ENCODE data around the gene FAM219A. TPM values are rescaled to one million over a fixed set of nuclear protein-coding genes. Genes with fewer than 3 reads are reported as not detected.

The FAM219A gene, protein sequence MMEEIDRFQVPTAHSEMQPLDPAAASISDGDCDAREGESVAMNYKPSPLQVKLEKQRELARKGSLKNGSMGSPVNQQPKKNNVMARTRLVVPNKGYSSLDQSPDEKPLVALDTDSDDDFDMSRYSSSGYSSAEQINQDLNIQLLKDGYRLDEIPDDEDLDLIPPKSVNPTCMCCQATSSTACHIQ
- 1 to 10 TPM in 2 of 3 donors, under 1 TPM in 1; 0.25 to 2.6 (median 1.6) TPM for polyA plus RNA-seq

DNA sequence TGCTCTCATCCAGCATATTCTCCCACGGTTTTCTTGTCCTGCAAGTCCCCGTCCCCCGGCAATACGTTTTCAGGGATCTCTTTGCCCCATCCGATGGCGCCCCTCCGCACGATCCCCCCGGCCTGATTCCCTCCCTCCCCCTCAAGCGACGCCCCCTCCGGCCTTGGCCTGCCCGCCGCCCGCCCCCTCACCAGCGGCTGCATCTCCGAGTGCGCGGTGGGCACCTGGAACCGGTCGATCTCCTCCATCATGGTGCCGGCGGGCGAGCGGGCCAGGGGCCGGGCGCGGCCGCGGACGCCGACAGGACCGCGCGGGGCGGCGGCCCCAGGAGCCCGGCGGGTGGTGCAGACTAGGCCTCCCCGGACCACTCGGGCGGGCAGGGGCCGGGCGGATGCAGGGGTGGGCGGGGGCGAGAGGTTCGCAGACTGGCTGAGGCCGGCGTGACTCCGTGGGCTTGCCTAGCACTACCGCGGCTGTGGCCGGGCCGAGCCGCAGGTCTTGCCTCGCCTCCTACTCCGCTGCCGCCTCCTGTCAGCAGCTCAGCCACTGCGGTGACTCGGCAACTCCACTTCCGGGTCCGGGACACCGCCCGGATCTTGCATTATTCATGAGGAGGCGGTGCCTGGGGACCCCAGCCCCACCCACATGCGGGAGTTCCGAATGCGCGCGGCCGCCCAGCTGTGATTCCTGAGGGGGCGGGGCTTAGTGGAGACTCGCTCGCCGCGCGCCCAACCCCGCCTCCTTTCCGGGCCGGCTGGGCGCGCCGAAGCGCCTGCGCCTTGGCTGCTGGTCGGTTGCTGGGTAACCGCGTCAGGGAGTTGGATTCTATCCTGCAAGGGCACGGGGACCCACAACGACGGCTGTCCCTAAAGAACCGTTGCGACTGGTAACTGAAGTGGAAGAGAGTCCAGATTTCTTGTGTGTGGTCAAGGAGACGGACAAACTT lies at the start of gene FAM219A, which contains the start of gene DNAI1:
Gene FAM219A, minus strand, starts transcription at position 558 of the 946 bp plus-strand sequence. Its CDS starts 307 bp downstream, at position 251.
Gene DNAI1, plus strand, starts transcription at position 793 of the 946 bp plus-strand sequence. CDS start 201 bp downstream, outside the sequence.
- Mint-ChIP-seq H3K36me3 (no peaks in the 10 kb centered on the region), H3K27ac (peak within 1 kb of the TSS; percentile 71 to 91 (median 86)), H3K27me3 (ENCODE audit: low read depth in 3 of 3) (peaks cover 8 to 14% (median 13%) of the 10 kb centered on the region in 3 donors), H3K4me3 (peak within 1 kb of the TSS; percentile 89 to 94 (median 90)), H3K4me1 (peaks cover 32 to 43% of the 10 kb centered on the region in 2 donors), H3K9me3 (no peaks in the 10 kb centered on the region)
- DNase-seq: peak; percentile 100

- Mint-ChIP-seq H3K4me1 (no peaks in the 10 kb centered on the region), H3K36me3 (no peaks in the 10 kb centered on the region), H3K9me3 (no peaks in the 10 kb centered on the region), H3K27ac (no peak overlapping the region), H3K4me3 (no peak overlapping the region), H3K27me3 (ENCODE audit: low read depth in 3 of 3) (peaks cover 1 to 3% (median 3%) of the 10 kb centered on the region in 3 donors)
- no peak for DNase-seq
Measured at GRCh38 chr9:34507966-34508365, 49.6 kb upstream of the FAM219A start.

DNA sequence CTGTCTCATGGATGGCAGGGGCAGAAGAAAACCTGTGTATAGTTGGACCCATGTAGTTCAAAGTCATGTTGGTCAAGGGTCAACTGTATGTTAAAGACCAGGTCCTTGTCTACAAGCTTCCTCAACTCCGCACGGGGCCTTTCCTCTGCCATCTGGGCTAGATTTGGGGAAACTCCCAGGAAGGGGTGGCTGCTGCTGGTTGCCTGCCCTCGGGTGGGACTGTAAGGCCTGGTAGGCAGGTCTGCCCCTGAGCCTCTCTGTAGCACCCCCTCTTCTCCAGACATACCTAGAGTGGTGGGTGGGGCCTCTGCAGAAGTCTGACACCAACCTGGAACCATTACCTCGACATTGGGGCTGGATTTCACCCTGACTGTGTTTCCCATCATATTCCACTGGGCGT lies 49.2 kb upstream of the FAM219A start:
- no peaks in the 10 kb centered on the region for H3K9me3 Mint-ChIP-seq
- DNase-seq: no peak
- no peak overlapping the region for H3K27ac Mint-ChIP-seq

GRCh38 chr9:34506623-34507022 lies 48.3 kb upstream of the FAM219A start:
- peaks cover 0 to 3% (median 3%) of the 10 kb centered on the region in 3 donors for H3K27me3 Mint-ChIP-seq (ENCODE audit: low read depth in 3 of 3)
- no peak overlapping the region for H3K27ac Mint-ChIP-seq
- H3K4me1 Mint-ChIP-seq: no peaks in the 10 kb centered on the region
- H3K4me3 Mint-ChIP-seq: no peak overlapping the region
- no peaks in the 10 kb centered on the region for H3K9me3 Mint-ChIP-seq
- no peaks in the 10 kb centered on the region for H3K36me3 Mint-ChIP-seq
- no peak for DNase-seq

More for the DNA sequence above, 49.2 kb upstream of the FAM219A start:
- Mint-ChIP-seq H3K27me3 (ENCODE audit: low read depth in 3 of 3) (peaks cover 1 to 3% (median 3%) of the 10 kb centered on the region in 3 donors), H3K4me1 (no peaks in the 10 kb centered on the region), H3K36me3 (no peaks in the 10 kb centered on the region), H3K4me3 (no peak overlapping the region)

- no peaks in the 10 kb centered on the region for H3K4me1 Mint-ChIP-seq
- no peaks in the 10 kb centered on the region for H3K9me3 Mint-ChIP-seq
- DNase-seq: no peak
- no peak overlapping the region for H3K27ac Mint-ChIP-seq
- no peak overlapping the region for H3K4me3 Mint-ChIP-seq
- peaks cover 0 to 5% (median 3%) of the 10 kb centered on the region in 3 donors for H3K27me3 Mint-ChIP-seq (ENCODE audit: low read depth in 3 of 3)
- no peaks in the 10 kb centered on the region for H3K36me3 Mint-ChIP-seq
Measured at GRCh38 chr9:34505370-34506120, 47.2 kb upstream of the FAM219A start.

GRCh38 chr9:34503406-34503805 lies 45.0 kb upstream of the FAM219A start:
- Mint-ChIP-seq H3K36me3 (no peaks in the 10 kb centered on the region), H3K4me1 (no peaks in the 10 kb centered on the region), H3K9me3 (no peaks in the 10 kb centered on the region), H3K27me3 (ENCODE audit: low read depth in 3 of 3) (peaks cover 3 to 5% (median 5%) of the 10 kb centered on the region in 3 donors), H3K27ac (no peak overlapping the region), H3K4me3 (no peak overlapping the region)
- DNase-seq: no peak

DNA sequence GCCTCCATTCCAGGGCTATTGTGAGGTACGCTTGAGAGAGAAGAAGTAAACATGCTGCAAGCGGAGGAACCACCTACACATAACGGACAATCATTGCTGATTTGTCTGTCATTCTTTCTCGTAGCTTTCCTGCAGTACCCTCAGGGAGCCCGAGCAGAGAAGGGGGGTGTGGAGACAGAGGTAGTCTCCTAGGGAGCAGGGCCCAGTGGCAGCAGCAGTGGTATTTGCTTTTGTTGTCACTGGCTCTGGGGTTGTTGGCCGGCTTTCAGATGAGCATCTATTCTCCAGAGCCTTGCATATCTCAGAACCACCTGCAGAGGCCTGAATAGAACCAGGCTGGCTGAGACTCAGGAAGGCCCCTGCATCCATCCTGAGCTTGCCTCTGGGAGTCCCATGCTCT lies 44.5 kb upstream of the FAM219A start:
- Mint-ChIP-seq H3K4me3 (no peak overlapping the region), H3K36me3 (no peaks in the 10 kb centered on the region), H3K27me3 (ENCODE audit: low read depth in 3 of 3) (peaks cover 5% of the 10 kb centered on the region in 3 donors), H3K27ac (no peak overlapping the region), H3K9me3 (no peaks in the 10 kb centered on the region), H3K4me1 (no peaks in the 10 kb centered on the region)
- no peak for DNase-seq

GRCh38 chr9:34502471-34502870 lies 44.1 kb upstream of the FAM219A start:
- H3K9me3 Mint-ChIP-seq: peaks cover 0 to 2% (median 0%) of the 10 kb centered on the region in 6 donors
- DNase-seq: no peak
- no peaks in the 10 kb centered on the region for H3K36me3 Mint-ChIP-seq
- peaks cover 5 to 7% (median 5%) of the 10 kb centered on the region in 3 donors for H3K27me3 Mint-ChIP-seq (ENCODE audit: low read depth in 3 of 3)
- H3K4me1 Mint-ChIP-seq: no peaks in the 10 kb centered on the region
- no peak overlapping the region for H3K27ac Mint-ChIP-seq
- no peak overlapping the region for H3K4me3 Mint-ChIP-seq

GRCh38 chr9:34501889-34502425 lies 43.6 kb upstream of the FAM219A start:
- no peak overlapping the region for H3K27ac Mint-ChIP-seq
- H3K4me1 Mint-ChIP-seq: no peaks in the 10 kb centered on the region
- H3K27me3 Mint-ChIP-seq (ENCODE audit: low read depth in 3 of 3): peaks cover 5 to 7% (median 5%) of the 10 kb centered on the region in 3 donors
- H3K9me3 Mint-ChIP-seq: peaks cover 0 to 2% (median 0%) of the 10 kb centered on the region in 6 donors
- H3K4me3 Mint-ChIP-seq: no peak overlapping the region
- DNase-seq: no peak
- H3K36me3 Mint-ChIP-seq: no peaks in the 10 kb centered on the region

DNA sequence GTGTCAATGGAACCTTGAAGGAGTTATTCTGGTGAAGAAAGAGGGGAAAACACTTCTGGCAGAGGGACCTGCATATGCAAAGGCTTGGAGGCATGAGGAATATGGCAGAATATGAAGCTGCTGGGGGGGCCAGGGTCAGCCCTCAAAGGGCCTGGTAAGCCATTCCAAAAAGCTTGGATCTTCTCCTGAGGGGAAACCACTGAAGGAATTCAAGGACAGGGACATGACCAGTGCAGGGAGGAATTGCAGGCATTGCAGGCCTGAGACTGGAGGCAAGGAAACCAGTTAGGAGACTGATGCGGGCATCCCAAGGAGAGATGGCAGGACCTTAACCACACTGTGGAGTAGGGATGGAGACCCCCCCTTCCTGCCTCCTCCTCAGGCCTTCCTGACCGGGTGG lies 43.0 kb upstream of the FAM219A start:
- peaks cover 5 to 7% (median 5%) of the 10 kb centered on the region in 3 donors for H3K27me3 Mint-ChIP-seq (ENCODE audit: low read depth in 3 of 3)

DNA sequence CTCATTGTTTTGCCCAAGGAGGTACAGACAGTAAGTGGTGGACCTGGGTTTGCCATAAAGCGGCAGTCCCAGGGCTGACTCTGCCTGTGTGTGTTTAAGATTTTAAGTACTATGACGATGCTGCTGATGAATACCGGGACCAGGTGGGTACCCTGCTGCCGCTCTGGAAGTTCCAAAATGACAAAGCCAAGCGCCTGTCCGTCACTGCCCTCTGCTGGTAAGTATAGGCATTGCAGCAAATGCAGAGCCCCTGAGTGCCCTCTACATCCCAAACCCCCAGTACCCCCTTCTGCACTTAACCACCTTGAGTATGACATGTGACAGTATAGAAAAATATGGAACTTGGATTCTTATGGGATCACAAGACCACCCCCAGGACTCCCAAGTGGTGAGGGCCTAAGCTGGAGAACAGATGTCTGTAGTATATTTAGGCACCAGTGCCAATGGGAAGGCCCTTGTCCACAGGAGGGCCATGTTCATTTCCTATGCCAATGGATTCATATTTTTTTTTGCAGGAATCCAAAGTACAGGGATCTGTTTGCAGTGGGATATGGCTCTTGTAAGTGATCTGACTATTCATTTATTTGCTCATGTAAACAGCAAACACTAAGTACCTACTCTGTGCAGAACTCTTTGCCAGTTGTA lies 42.4 kb upstream of the FAM219A start:
- peaks cover 5 to 7% (median 5%) of the 10 kb centered on the region in 3 donors for H3K27me3 Mint-ChIP-seq (ENCODE audit: low read depth in 3 of 3)
- H3K4me1 Mint-ChIP-seq: no peaks in the 10 kb centered on the region
- peak; percentile 55 to 62 (median 56) for DNase-seq
- no peak overlapping the region for H3K4me3 Mint-ChIP-seq
- H3K36me3 Mint-ChIP-seq: no peaks in the 10 kb centered on the region
- H3K27ac Mint-ChIP-seq: no peak overlapping the region
- H3K9me3 Mint-ChIP-seq: peaks cover 0 to 2% (median 0%) of the 10 kb centered on the region in 6 donors

More for the DNA sequence above, 43.0 kb upstream of the FAM219A start:
- no peak overlapping the region for H3K27ac Mint-ChIP-seq
- no peaks in the 10 kb centered on the region for H3K4me1 Mint-ChIP-seq
- H3K9me3 Mint-ChIP-seq: peaks cover 0 to 2% (median 0%) of the 10 kb centered on the region in 6 donors
- H3K36me3 Mint-ChIP-seq: no peaks in the 10 kb centered on the region
- DNase-seq: no peak
- no peak overlapping the region for H3K4me3 Mint-ChIP-seq

DNA sequence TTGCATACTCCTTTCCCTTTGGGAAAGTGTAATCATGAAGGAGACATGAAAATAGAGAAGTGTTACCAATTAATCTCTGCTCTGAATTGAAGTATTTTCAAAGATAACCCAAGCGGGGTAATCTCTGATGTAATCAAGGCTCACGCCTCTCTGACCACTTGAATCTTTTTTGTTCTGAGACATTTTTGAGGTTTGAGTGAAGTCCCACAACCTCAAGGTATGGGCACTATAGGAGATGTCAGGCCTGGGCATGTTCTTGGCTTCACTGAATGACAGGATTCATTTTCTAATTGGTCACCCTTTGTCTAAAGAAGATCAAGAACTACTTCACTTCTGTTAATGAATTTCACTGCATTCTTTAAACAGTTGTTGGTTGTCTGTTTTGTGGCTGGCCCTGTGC lies 40.7 kb upstream of the FAM219A start:
- H3K9me3 Mint-ChIP-seq: peaks cover 0 to 2% (median 0%) of the 10 kb centered on the region in 6 donors

GRCh38 chr9:34498553-34498952 lies 40.2 kb upstream of the FAM219A start:
- Mint-ChIP-seq H3K36me3 (no peaks in the 10 kb centered on the region), H3K9me3 (peaks cover 0 to 2% (median 0%) of the 10 kb centered on the region in 6 donors), H3K27ac (no peak overlapping the region), H3K4me3 (no peak overlapping the region), H3K27me3 (ENCODE audit: low read depth in 3 of 3) (peaks cover 2 to 5% (median 4%) of the 10 kb centered on the region in 3 donors), H3K4me1 (no peaks in the 10 kb centered on the region)
- no peak for DNase-seq

More for the DNA sequence above, 40.7 kb upstream of the FAM219A start:
- H3K27ac Mint-ChIP-seq: no peak overlapping the region
- no peaks in the 10 kb centered on the region for H3K4me1 Mint-ChIP-seq
- H3K27me3 Mint-ChIP-seq (ENCODE audit: low read depth in 3 of 3): peaks cover 2 to 5% (median 4%) of the 10 kb centered on the region in 3 donors
- DNase-seq: no peak
- H3K4me3 Mint-ChIP-seq: no peak overlapping the region
- no peaks in the 10 kb centered on the region for H3K36me3 Mint-ChIP-seq
